Measurements from ENCODE around the gene MCF2L.
"Not testable (repeated sequence)": the region's sequence is repeated elsewhere in the genome, so short reads cannot be mapped to it uniquely, and the experiment has no call there.

The MCF2L gene

GRCh38 chr13:113016526-113017295 lies 47.7 kb downstream of the MCF2L start:
- no peak for DNase-seq

- DNase-seq: no peak
Measured at GRCh38 chr13:113017506-113018215, 48.6 kb downstream of the MCF2L start.

GRCh38 chr13:113018676-113019465 lies 49.9 kb downstream of the MCF2L start:
- DNase-seq: no peak

- no peak for DNase-seq
Measured at GRCh38 chr13:113020323-113021080, 51.5 kb downstream of the MCF2L start.

GRCh38 chr13:113021391-113021790 lies 52.4 kb downstream of the MCF2L start:
- DNase-seq: no peak

- DNase-seq: no peak
Measured at GRCh38 chr13:113021811-113022210, 52.8 kb downstream of the MCF2L start.

GRCh38 chr13:113022391-113022744 lies 53.4 kb downstream of the MCF2L start:
- no peak for DNase-seq

GRCh38 chr13:113022745-113023574 lies 53.9 kb downstream of the MCF2L start:
- no peak for DNase-seq

- DNase-seq: no peak
Measured at GRCh38 chr13:113023694-113024430, 54.8 kb downstream of the MCF2L start.

GRCh38 chr13:113024466-113024865 lies 55.5 kb downstream of the MCF2L start:
- DNase-seq: no peak

GRCh38 chr13:113026391-113026910 lies 57.4 kb downstream of the MCF2L start:
- DNase-seq: no peak

- DNase-seq: no peak
Measured at GRCh38 chr13:113027095-113027494, 58.1 kb downstream of the MCF2L start.

GRCh38 chr13:113027566-113027965 lies 58.6 kb downstream of the MCF2L start:
- no peak for DNase-seq

- DNase-seq: no peak
Measured at GRCh38 chr13:113028336-113029060, 59.5 kb downstream of the MCF2L start.

- DNase-seq: no peak
Measured at GRCh38 chr13:113029061-113029445, 60.0 kb downstream of the MCF2L start.

GRCh38 chr13:113029487-113030258 lies 60.7 kb downstream of the MCF2L start:
- DNase-seq: peak; percentile 34

- DNase-seq: not testable (repeated sequence)
Measured at GRCh38 chr13:113030259-113030640, 61.2 kb downstream of the MCF2L start.

GRCh38 chr13:113031465-113031864 lies 62.5 kb downstream of the MCF2L start:
- no peak for DNase-seq

GRCh38 chr13:113032291-113032690 lies 63.3 kb downstream of the MCF2L start:
- no peak for DNase-seq

Data from T-helper 9 cell (primary cell).